Measurements from ENCODE around the gene TGFA.

DNA sequence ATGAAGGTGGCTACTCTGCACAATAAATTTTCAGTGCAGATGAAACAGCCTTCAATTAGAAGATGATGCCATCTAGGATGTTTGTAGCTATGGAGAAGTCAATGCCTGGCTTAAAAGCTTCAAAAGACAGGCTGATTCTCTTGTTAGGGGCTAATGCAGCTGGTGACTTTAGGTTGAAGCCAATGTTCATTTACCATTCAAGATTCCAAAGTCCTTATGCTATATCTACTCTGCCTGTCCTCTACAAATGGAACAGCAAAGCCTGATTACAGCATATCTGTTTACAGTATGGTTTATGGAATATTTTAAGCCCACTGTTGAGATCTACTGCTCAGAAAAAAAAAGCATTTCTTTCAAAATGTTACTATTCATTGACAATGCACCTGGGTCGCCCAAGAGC, 15.8 kb downstream of the TGFA start:
- TF ChIP-seq POLR2AphosphoS5 (IDR thresholded peaks at IDR 0.05) (no peak), EP300 (IDR thresholded peaks at IDR 0.05) (no peak), POLR2A (IDR thresholded peaks at IDR 0.05) (no peak)
- TF ChIP-seq, protein P1, sequence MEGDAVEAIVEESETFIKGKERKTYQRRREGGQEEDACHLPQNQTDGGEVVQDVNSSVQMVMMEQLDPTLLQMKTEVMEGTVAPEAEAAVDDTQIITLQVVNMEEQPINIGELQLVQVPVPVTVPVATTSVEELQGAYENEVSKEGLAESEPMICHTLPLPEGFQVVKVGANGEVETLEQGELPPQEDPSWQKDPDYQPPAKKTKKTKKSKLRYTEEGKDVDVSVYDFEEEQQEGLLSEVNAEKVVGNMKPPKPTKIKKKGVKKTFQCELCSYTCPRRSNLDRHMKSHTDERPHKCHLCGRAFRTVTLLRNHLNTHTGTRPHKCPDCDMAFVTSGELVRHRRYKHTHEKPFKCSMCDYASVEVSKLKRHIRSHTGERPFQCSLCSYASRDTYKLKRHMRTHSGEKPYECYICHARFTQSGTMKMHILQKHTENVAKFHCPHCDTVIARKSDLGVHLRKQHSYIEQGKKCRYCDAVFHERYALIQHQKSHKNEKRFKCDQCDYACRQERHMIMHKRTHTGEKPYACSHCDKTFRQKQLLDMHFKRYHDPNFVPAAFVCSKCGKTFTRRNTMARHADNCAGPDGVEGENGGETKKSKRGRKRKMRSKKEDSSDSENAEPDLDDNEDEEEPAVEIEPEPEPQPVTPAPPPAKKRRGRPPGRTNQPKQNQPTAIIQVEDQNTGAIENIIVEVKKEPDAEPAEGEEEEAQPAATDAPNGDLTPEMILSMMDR (IDR thresholded peaks at IDR 0.05), result no peak

Measured in upper lobe of left lung (tissue), 4 donors.